IMR-90 (cell line): ENCODE measurements around the gene PIM3. TPM values are rescaled to one million over a fixed set of nuclear protein-coding genes. Genes with fewer than 3 reads are reported as not detected.

Experiments used
- ATAC-seq: fragments of 200-7000 bp; cut with Tn5 transposase; 2 replicates; pipeline ENCODE4 v1.9.1; 2020; ENCODE audit warnings: low read depth, mild to moderate bottlenecking, moderate library complexity
- BruUV-seq: library from RNA; stranded (reverse); fragments of 400-500 nt; replicated peaks from 2 replicates; lab custom pipeline; 2021; lab: Mats Ljungman, UMichigan
- CTCF ChIA-PET: fragments of 300-600 bp; formaldehyde crosslinking; extraction: SDS; loops from one replicate; lab custom pipeline; 2021; ENCODE audit warnings: antibody characterized with exemption; lab: Yijun Ruan, JAX
- POLR2A ChIA-PET: fragments of 300-600 bp; sonication (Branson Sonifier 250); formaldehyde crosslinking; loops from one replicate; lab custom pipeline; 2022; ENCODE audit warnings: antibody characterized with exemption; ENCODE audit not compliant: unreplicated experiment; lab: Charles Lee
- DNase-seq: peaks from one replicate; pipeline ENCODE4 v3.0.0; 2013
- H2AFZ ChIP-seq: replicated peaks from 2 replicates; pipeline ENCODE3; 2013; ENCODE audit warnings: low read length, mild to moderate bottlenecking; ENCODE audit not compliant: poor library complexity
- H2AK5ac ChIP-seq: 2 replicates; pipeline ENCODE4 v1.6.1; 2013; ENCODE audit warnings: low read depth, low read length, inconsistent platforms
- H2AK9ac ChIP-seq: replicated peaks from 2 replicates; pipeline ENCODE3; 2013; ENCODE audit warnings: mild to moderate bottlenecking, low read depth, low read length, moderate library complexity; ENCODE audit not compliant: poor library complexity
- H2BK120ac ChIP-seq: 2 replicates; pipeline ENCODE4 v1.6.1; 2013; ENCODE audit warnings: low read depth, low read length, inconsistent platforms
- H2BK15ac ChIP-seq: 3 replicates; pipeline ENCODE4 v1.6.1; 2013; ENCODE audit warnings: low read depth, low read length, inconsistent platforms
- H2BK20ac ChIP-seq: 2 replicates; pipeline ENCODE4 v1.6.1; 2013; ENCODE audit warnings: low read depth, mild to moderate bottlenecking, inconsistent platforms, low read length, moderate library complexity
- H2BK5ac ChIP-seq: 2 replicates; pipeline ENCODE4 v1.6.1; 2013; ENCODE audit warnings: mild to moderate bottlenecking, low read depth, low read length, inconsistent platforms; ENCODE audit not compliant: poor library complexity, severe bottlenecking
- H3K14ac ChIP-seq: replicated peaks from 2 replicates; pipeline ENCODE4 v1.6.1; 2013; ENCODE audit warnings: low read depth, low read length, inconsistent platforms
- H3K18ac ChIP-seq: 2 replicates; pipeline ENCODE4 v1.6.1; 2013; ENCODE audit warnings: low read depth, low read length, control low read depth
- H3K23ac ChIP-seq: 2 replicates; pipeline ENCODE4 v1.6.1; 2013; ENCODE audit warnings: low read depth, low read length, inconsistent platforms
- H3K27ac ChIP-seq: 2 replicates; pipeline ENCODE4 v1.5.1; 2013; ENCODE audit warnings: mild to moderate bottlenecking, control low read depth, low read length; ENCODE audit not compliant: insufficient read depth
- H3K27me3 ChIP-seq: 2 replicates; pipeline ENCODE4 v1.6.1; 2013; ENCODE audit warnings: low read length; ENCODE audit not compliant: control insufficient read depth, insufficient read depth
- H3K36me3 ChIP-seq: 2 replicates; pipeline ENCODE4 v1.6.1; 2013; ENCODE audit warnings: low read length, mixed read lengths; ENCODE audit not compliant: control insufficient read depth, insufficient read depth
- H3K4ac ChIP-seq: 2 replicates; pipeline ENCODE4 v1.6.1; 2013; ENCODE audit warnings: low read depth, low read length, inconsistent platforms
- H3K4me1 ChIP-seq: 2 replicates; pipeline ENCODE4 v1.6.1; 2013; ENCODE audit warnings: low read length, mixed read lengths; ENCODE audit not compliant: control insufficient read depth, insufficient read depth
- H3K4me2 ChIP-seq: 2 replicates; pipeline ENCODE4 v1.6.1; 2013; ENCODE audit warnings: low read depth, mild to moderate bottlenecking, control low read depth, low read length, moderate library complexity
- H3K4me3 ChIP-seq: 2 replicates; pipeline ENCODE4 v1.5.1; 2013; ENCODE audit warnings: low read depth, mild to moderate bottlenecking, control low read depth, low read length, moderate library complexity; ENCODE audit not compliant: insufficient read depth
- H3K56ac ChIP-seq: 2 replicates; pipeline ENCODE4 v1.6.1; 2013; ENCODE audit warnings: low read length, inconsistent platforms; ENCODE audit not compliant: insufficient read depth; ENCODE audit errors: extremely low read depth
- H3K79me1 ChIP-seq, 2 experiments: 2 replicates each; pipeline ENCODE4 v1.6.1; 2013; ENCODE audit warnings: low read length in 2 of 2, inconsistent platforms in 1 of 2, low read depth in 1 of 2
- H3K9ac ChIP-seq: 2 replicates; pipeline ENCODE4 v1.6.1; 2013; ENCODE audit warnings: low read depth, low read length, control low read depth
- H3K9me1 ChIP-seq: 2 replicates; pipeline ENCODE4 v1.6.1; 2013; ENCODE audit warnings: low read length, inconsistent platforms; ENCODE audit not compliant: insufficient read depth
- H3K9me3 ChIP-seq: 2 replicates; pipeline ENCODE4 v1.6.1; 2013; ENCODE audit warnings: low read length; ENCODE audit not compliant: control insufficient read depth, insufficient read depth
- H4K20me1 ChIP-seq: 2 replicates; pipeline ENCODE4 v1.6.1; 2013; ENCODE audit warnings: low read length, inconsistent platforms; ENCODE audit not compliant: insufficient read depth
- H4K5ac ChIP-seq: 2 replicates; pipeline ENCODE4 v1.6.1; 2013; ENCODE audit warnings: mild to moderate bottlenecking, low read depth, low read length, control low read depth
- H4K8ac ChIP-seq, 2 experiments: 2 replicates each; pipeline ENCODE4 v1.6.1; 2013; ENCODE audit warnings: low read depth in 2 of 2, low read length in 2 of 2, control low read depth in 1 of 2, inconsistent platforms in 1 of 2
- H4K91ac ChIP-seq: 2 replicates; pipeline ENCODE4 v1.6.1; 2013; ENCODE audit warnings: low read depth, low read length, inconsistent platforms; ENCODE audit not compliant: insufficient read depth
- BHLHE40 ChIP-seq: fragments of 150-350 bp; IDR thresholded peaks from 2 replicates; pipeline ENCODE4 v1.6.1; 2016; ENCODE audit warnings: mild to moderate bottlenecking, low read depth, low read length
- CEBPB ChIP-seq: IDR thresholded peaks from 2 replicates; pipeline ENCODE4 v1.6.1; 2012; ENCODE audit warnings: low read depth, low read length, improper control_type of control experiment
- CHD1 ChIP-seq: IDR thresholded peaks from 2 replicates; pipeline ENCODE4 v1.6.1; 2012; ENCODE audit warnings: low read depth, low read length, improper control_type of control experiment
- FOS ChIP-seq: fragments of 150-350 bp; IDR thresholded peaks from 2 replicates; pipeline ENCODE4 v1.6.1; 2016; ENCODE audit warnings: low read depth, low read length
- MAFK ChIP-seq: IDR thresholded peaks from 2 replicates; pipeline ENCODE4 v1.6.1; 2012; ENCODE audit warnings: low read depth, low read length, improper control_type of control experiment
- MAZ ChIP-seq: IDR thresholded peaks from 2 replicates; pipeline ENCODE4 v1.6.1; 2012; ENCODE audit warnings: low read depth, mild to moderate bottlenecking, low read length, improper control_type of control experiment, moderate library complexity, borderline replicate concordance
- MXI1 ChIP-seq: IDR thresholded peaks from 2 replicates; pipeline ENCODE4 v1.6.1; 2012; ENCODE audit warnings: low read depth, mild to moderate bottlenecking, low read length, moderate library complexity, borderline replicate concordance
- NFE2L2 ChIP-seq: fragments of 150-350 bp; IDR thresholded peaks from 2 replicates; pipeline ENCODE4 v1.6.1; 2016; ENCODE audit warnings: low read depth, mild to moderate bottlenecking, low read length
- POLR2A ChIP-seq: IDR thresholded peaks from 2 replicates; pipeline ENCODE4 v1.6.1; 2012; ENCODE audit warnings: mild to moderate bottlenecking, low read depth, low read length
- RAD21 ChIP-seq: IDR thresholded peaks from 2 replicates; pipeline ENCODE4 v1.6.1; 2012; ENCODE audit warnings: low read length, improper control_type of control experiment
- RCOR1 ChIP-seq: IDR thresholded peaks from 2 replicates; pipeline ENCODE4 v1.6.1; 2012; ENCODE audit warnings: mild to moderate bottlenecking, low read length, improper control_type of control experiment; ENCODE audit not compliant: insufficient replicate concordance
- RFX5 ChIP-seq: IDR thresholded peaks from 2 replicates; pipeline ENCODE4 v1.8.0; 2012; ENCODE audit warnings: low read depth, mild to moderate bottlenecking, low read length, moderate library complexity
- SMC3 ChIP-seq: fragments of 150-350 bp; IDR thresholded peaks from 2 replicates; pipeline ENCODE4 v1.6.1; 2016; ENCODE audit warnings: low read depth, mild to moderate bottlenecking, antibody characterized with exemption, low read length, moderate library complexity
- WGBS, 2 experiments: methylation state at CpG; one replicate each; pipeline versions ENCODE4 v1.1.5 to v1.1.7; 2013; ENCODE audit warnings: missing lambda C conversion rate in 2 of 2; ENCODE audit not compliant: insufficient read length in 1 of 2; ENCODE audit errors: extremely low coverage in 2 of 2; 5-methylcytosine and 5-hydroxymethylcytosine counted together
- dilution Hi-C: fragments of 300-500 bp; cut with HindIII; formaldehyde crosslinking; loops from one replicate; pipeline ENCODE4 v1.14.3; 2018; ENCODE audit warnings: low sequenced_read_pairs; ENCODE audit not compliant: unreplicated experiment
- in situ Hi-C: fragments of 300-500 bp; cut with MboI; formaldehyde crosslinking; loops from 3 replicates; pipeline ENCODE4 v1.14.3; 2019; ENCODE audit warnings: low sequenced_read_pairs, inconsistent platforms, mixed read lengths
- intact Hi-C: fragments of 100-400 bp; cut with micrococcal nuclease; formaldehyde crosslinking; loops from 2 replicates; pipeline ENCODE4 v1.10.0; 2022
- polyA plus RNA-seq, 3 experiments: library from polyadenylated mRNA; depleted of rRNA; stranded (reverse); fragments of >200 nt; gene quantifications; 2 replicates each; pipeline ENCODE4 v1.2.3, GENCODE V29; 2012; ENCODE audit warnings: low replicate concordance in 1 of 3
- total RNA-seq: library from RNA; depleted of rRNA; stranded (reverse); fragments of >200 nt; gene quantifications from 2 replicates; pipeline ENCODE4 v1.2.3, GENCODE V29; 2012
- TF ChIP-seq, protein P1 (sequence below): fragments of 150-350 bp; IDR thresholded peaks from 2 replicates; pipeline ENCODE4 v1.6.1; 2017; ENCODE audit warnings: mild to moderate bottlenecking, antibody characterized with exemption, low read length, low read depth
- TF ChIP-seq, protein P2 (sequence below): conservative IDR thresholded peaks from 2 replicates; pipeline ENCODE4 v1.5.1; 2012; ENCODE audit warnings: mild to moderate bottlenecking, low read depth, low read length, improper control_type of control experiment
- TF ChIP-seq, protein P3 (sequence below): fragments of 150-350 bp; IDR thresholded peaks from 2 replicates; pipeline ENCODE4 v1.6.1; 2016; ENCODE audit warnings: low read depth, mild to moderate bottlenecking, low read length, moderate library complexity, borderline replicate concordance

The PIM3 gene
- total and polyA plus RNA-seq, 2 of the 4 experiments (the other 2 are of a cell fraction), result 8.6 to 24.7 TPM

DNA sequence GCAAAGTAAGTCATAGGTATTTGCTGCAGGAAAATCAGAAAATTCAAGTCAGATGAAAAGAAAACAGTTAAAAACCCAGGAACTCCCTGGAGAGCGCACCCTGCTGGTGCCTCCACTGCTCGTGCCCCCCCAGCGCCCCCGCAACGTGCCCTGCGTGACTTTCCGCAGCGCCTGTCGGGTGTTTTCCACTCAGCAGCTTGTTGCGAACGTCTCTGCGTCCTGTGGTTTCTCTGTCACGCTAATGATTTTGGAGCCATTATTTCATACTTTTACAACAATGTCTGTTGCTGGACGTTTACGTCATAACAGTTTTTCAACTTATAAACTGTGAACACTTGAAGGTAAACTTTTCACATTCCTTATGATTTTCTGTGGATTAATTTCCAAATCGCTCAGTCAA is 37.1 kb upstream of the PIM3 start:
- intact Hi-C loops (no loop called here), in situ Hi-C loops (loop anchor here (25.0 kb wide), 1 partner anchor 111 kb away; no protein-coding TSS in a partner anchor), dilution Hi-C loops (no loop called here)
- peak overlapping the region; percentile 84 for H3K27ac ChIP-seq
- H3K4ac ChIP-seq, result peak overlapping the region; percentile 54; the same call in 1 of the 2 replicates
- no peak overlapping the region for H2BK20ac ChIP-seq
- peak overlapping the region; percentile 43 for H3K9ac ChIP-seq
- peak overlapping the region; percentile 61 for H2AFZ ChIP-seq
- no peaks in the 10 kb centered on the region; the same call in 1 of the 2 replicates for H4K20me1 ChIP-seq
- H4K91ac ChIP-seq, result peak overlapping the region; percentile 55; the same call in 1 of the 2 replicates
- H3K14ac ChIP-seq, result no peak overlapping the region
- peaks cover 17 to 24% of the 10 kb centered on the region in 2 experiments for H3K79me1 ChIP-seq
- peaks cover 27% of the 10 kb centered on the region for H3K36me3 ChIP-seq
- H2AK5ac ChIP-seq, result no peak overlapping the region; the same call in 1 of the 2 replicates
- CTCF ChIA-PET, result no interaction called here
- peaks cover 16% of the 10 kb centered on the region for H3K4me1 ChIP-seq
- no peak overlapping the region for H3K56ac ChIP-seq
- no peaks in the 10 kb centered on the region for H3K27me3 ChIP-seq
- no peak for TF ChIP-seq NFE2L2
- TF ChIP-seq, protein P1, sequence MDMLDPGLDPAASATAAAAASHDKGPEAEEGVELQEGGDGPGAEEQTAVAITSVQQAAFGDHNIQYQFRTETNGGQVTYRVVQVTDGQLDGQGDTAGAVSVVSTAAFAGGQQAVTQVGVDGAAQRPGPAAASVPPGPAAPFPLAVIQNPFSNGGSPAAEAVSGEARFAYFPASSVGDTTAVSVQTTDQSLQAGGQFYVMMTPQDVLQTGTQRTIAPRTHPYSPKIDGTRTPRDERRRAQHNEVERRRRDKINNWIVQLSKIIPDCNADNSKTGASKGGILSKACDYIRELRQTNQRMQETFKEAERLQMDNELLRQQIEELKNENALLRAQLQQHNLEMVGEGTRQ, result no peak
- TF ChIP-seq MAFK, result no peak
- peak; percentile 49 for TF ChIP-seq RAD21
- TF ChIP-seq, protein P2, sequence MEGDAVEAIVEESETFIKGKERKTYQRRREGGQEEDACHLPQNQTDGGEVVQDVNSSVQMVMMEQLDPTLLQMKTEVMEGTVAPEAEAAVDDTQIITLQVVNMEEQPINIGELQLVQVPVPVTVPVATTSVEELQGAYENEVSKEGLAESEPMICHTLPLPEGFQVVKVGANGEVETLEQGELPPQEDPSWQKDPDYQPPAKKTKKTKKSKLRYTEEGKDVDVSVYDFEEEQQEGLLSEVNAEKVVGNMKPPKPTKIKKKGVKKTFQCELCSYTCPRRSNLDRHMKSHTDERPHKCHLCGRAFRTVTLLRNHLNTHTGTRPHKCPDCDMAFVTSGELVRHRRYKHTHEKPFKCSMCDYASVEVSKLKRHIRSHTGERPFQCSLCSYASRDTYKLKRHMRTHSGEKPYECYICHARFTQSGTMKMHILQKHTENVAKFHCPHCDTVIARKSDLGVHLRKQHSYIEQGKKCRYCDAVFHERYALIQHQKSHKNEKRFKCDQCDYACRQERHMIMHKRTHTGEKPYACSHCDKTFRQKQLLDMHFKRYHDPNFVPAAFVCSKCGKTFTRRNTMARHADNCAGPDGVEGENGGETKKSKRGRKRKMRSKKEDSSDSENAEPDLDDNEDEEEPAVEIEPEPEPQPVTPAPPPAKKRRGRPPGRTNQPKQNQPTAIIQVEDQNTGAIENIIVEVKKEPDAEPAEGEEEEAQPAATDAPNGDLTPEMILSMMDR, result peak; percentile 76
- TF ChIP-seq MAZ, result peak; percentile 92
- no peak for TF ChIP-seq RFX5
- no peak for TF ChIP-seq RCOR1
- peak; percentile 30; the same call in 1 of the 2 replicates for TF ChIP-seq MXI1
- no peak; the same call in 1 of the 2 replicates for TF ChIP-seq FOS
- TF ChIP-seq CEBPB, result peak; percentile 34; the same call in 1 of the 2 replicates
- TF ChIP-seq POLR2A, result no peak
- peak; percentile 89 for TF ChIP-seq BHLHE40
- no peak for TF ChIP-seq CHD1
- TF ChIP-seq SMC3, result peak; percentile 53
- TF ChIP-seq, protein P3, sequence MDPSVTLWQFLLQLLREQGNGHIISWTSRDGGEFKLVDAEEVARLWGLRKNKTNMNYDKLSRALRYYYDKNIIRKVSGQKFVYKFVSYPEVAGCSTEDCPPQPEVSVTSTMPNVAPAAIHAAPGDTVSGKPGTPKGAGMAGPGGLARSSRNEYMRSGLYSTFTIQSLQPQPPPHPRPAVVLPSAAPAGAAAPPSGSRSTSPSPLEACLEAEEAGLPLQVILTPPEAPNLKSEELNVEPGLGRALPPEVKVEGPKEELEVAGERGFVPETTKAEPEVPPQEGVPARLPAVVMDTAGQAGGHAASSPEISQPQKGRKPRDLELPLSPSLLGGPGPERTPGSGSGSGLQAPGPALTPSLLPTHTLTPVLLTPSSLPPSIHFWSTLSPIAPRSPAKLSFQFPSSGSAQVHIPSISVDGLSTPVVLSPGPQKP, result no peak
- DNase-seq, result peak; percentile 81
- H4K8ac ChIP-seq, result peak overlapping the region; percentile 30 to 81; a peak in 3 of 4 replicates
- peak overlapping the region; percentile 61 for H3K18ac ChIP-seq
- H2BK15ac ChIP-seq, result no peak overlapping the region
- peak overlapping the region; percentile 67 for H2BK5ac ChIP-seq
- no peak overlapping the region for H2AK9ac ChIP-seq
- 0 out of 2 replicates have a peak overlapping the region, but pooled peaks have one; percentile 19 for H2BK120ac ChIP-seq
- POLR2A ChIA-PET, result no interaction called here
- no TSS peak for BruUV-seq
- peak overlapping the region; percentile 59 for H3K4me2 ChIP-seq
- H3K9me3 ChIP-seq, result no peaks in the 10 kb centered on the region
- H3K9me1 ChIP-seq, result peaks cover 4% of the 10 kb centered on the region; the same call in 1 of the 2 replicates
- H3K23ac ChIP-seq, result no peak overlapping the region
- H3K4me3 ChIP-seq, result no peak overlapping the region
- WGBS, 2 experiments, result 22% methylated on average over 6 of the region's 16 CpGs; no CpG with 5 or more reads in 1 of the 2 experiments
- H4K5ac ChIP-seq, result peak overlapping the region; percentile 89
- ATAC-seq, result peak; percentile 38
